ENCODE data around the gene CUL4A. TPM values are rescaled to one million over a fixed set of nuclear protein-coding genes. Genes with fewer than 3 reads are reported as not detected.
"Not testable (repeated sequence)": the region's sequence is repeated elsewhere in the genome, so short reads cannot be mapped to it uniquely, and the experiment has no call there.

CUL4A gene
- total RNA-seq (10 to 100 TPM; 54.8 to 99.3 (median 70.1) TPM), polyA plus RNA-seq (10 to 100 TPM; 24.4 to 35.6 (median 34.7) TPM)
- long read RNA-seq, donor 1, transcript CUL4A-202 (20 exons, 2,364 nt): major isoform, 5 of 12 reads
- long read RNA-seq, donor 1, partial matches to known transcripts: 6 of 12 reads
- long read RNA-seq, donor 1, other reads (novel, unspliced or antisense): 0 of 12 reads
- long read RNA-seq, donor 2, transcript CUL4A-202 (20 exons, 2,364 nt): major isoform, 11 of 14 reads
- long read RNA-seq, donor 2, partial matches to known transcripts: 0 of 14 reads
- long read RNA-seq, donor 2, other reads (novel, unspliced or antisense): 0 of 14 reads

DNA sequence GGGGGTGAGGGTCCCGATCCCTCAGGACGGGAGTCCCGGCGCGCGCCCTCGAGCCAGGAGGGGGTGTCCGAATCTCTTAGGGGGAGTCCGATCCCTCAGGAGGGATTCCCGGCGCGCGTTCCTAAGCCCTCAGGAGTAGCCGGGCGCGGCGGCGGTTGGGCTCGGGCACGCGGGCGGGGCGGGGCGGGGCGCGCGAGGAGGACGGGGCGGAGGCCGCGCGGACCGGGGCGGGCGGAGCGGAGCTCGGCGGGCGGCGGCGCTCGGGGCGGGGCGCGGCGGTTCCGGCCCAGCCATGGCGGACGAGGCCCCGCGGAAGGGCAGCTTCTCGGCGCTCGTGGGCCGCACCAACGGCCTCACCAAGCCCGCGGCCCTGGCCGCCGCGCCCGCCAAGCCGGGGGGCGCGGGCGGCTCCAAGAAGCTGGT lies at the start of gene CUL4A:
Gene CUL4A (plus strand): TSS at position 278 of the 423 bp plus-strand sequence. CDS start 15 bp downstream, at position 293.
- TF ChIP-seq POLR2A (IDR thresholded peaks at IDR 0.05) (no peak), POLR2AphosphoS5 (IDR thresholded peaks at IDR 0.05) (peak in 2 of 3 donors; percentile 2 to 12)
- TF ChIP-seq, protein P1, sequence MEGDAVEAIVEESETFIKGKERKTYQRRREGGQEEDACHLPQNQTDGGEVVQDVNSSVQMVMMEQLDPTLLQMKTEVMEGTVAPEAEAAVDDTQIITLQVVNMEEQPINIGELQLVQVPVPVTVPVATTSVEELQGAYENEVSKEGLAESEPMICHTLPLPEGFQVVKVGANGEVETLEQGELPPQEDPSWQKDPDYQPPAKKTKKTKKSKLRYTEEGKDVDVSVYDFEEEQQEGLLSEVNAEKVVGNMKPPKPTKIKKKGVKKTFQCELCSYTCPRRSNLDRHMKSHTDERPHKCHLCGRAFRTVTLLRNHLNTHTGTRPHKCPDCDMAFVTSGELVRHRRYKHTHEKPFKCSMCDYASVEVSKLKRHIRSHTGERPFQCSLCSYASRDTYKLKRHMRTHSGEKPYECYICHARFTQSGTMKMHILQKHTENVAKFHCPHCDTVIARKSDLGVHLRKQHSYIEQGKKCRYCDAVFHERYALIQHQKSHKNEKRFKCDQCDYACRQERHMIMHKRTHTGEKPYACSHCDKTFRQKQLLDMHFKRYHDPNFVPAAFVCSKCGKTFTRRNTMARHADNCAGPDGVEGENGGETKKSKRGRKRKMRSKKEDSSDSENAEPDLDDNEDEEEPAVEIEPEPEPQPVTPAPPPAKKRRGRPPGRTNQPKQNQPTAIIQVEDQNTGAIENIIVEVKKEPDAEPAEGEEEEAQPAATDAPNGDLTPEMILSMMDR (IDR thresholded peaks at IDR 0.05 in 8 of 11, conservative IDR thresholded peaks at IDR 0.05 in 3 of 11): no peak
- Histone ChIP-seq H3K36me3 (peaks cover 0 to 34% (median 0%) of the 10 kb centered on the region in 6 donors), H3K4me3 (peak within 1 kb of the TSS; percentile 86 to 98 (median 96)), H3K9me3 (no peaks in the 10 kb centered on the region), H3K4me1 (peaks cover 44 to 84% (median 77%) of the 10 kb centered on the region in 6 donors), H3K27me3 (replicated peaks in 1 of 7) (no peaks in the 10 kb centered on the region), H3K27ac (peak within 1 kb of the TSS; percentile 85 to 99 (median 98))
- intact Hi-C loops (cut with DNase I; ENCODE audit: low total_unique reads): loop anchor here (10.0 kb wide), 1 partner anchor 55 kb away; the partner anchor contains the start of gene PROZ
- peak; percentile 94 for DNase-seq
- 0 to 1% (median 0%) methylated on average over 8 to 66 of the region's 66 CpGs for WGBS, 5 donors

DNA sequence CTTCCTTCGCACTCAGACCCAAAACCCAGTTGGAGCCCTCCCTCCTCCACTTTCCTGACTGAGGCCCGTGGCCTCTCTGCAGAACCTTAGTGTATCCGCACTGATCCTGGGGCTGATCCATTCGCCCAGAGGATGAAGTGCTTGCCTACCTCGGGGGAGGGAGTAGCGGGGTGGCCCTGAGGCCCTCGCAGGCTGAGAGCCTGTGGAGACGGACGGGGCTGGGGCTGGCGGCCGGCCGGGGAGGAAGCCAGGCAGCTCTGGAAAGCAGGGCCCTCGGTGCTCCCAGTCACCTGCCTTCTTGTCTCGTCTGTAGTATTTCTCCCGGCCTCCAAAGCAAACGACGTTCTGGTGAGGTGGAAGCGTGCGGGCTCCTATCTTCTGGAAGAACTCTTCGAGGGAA lies 49.7 kb upstream of the CUL4A start:
- DNase-seq: no peak
- peaks cover 0 to 45% (median 11%) of the 10 kb centered on the region in 7 donors for H3K27me3 ChIP-seq (replicated peaks in 1 of 7)
- peaks cover 0 to 15% (median 3%) of the 10 kb centered on the region in 8 donors for H3K9me3 ChIP-seq
- no peaks in the 10 kb centered on the region for H3K36me3 ChIP-seq
- no peak for TF ChIP-seq POLR2AphosphoS5 (IDR thresholded peaks at IDR 0.05)
- TF ChIP-seq, protein P1 (IDR thresholded peaks at IDR 0.05 in 8 of 11, conservative IDR thresholded peaks at IDR 0.05 in 3 of 11): no peak
- TF ChIP-seq POLR2A (IDR thresholded peaks at IDR 0.05): no peak
- no peak overlapping the region for H3K27ac ChIP-seq
- H3K4me1 ChIP-seq: peaks cover 0 to 18% (median 4%) of the 10 kb centered on the region in 6 donors
- WGBS, 5 donors: 82 to 89% (median 87%) methylated on average over 20 of the region's 20 CpGs
- no peak overlapping the region for H3K4me3 ChIP-seq
- intact Hi-C loops (cut with DNase I; ENCODE audit: low total_unique reads): loop anchor here (10.0 kb wide), 1 partner anchor 45 kb away; the partner anchor contains the start of genes CUL4A and PCID2

DNA sequence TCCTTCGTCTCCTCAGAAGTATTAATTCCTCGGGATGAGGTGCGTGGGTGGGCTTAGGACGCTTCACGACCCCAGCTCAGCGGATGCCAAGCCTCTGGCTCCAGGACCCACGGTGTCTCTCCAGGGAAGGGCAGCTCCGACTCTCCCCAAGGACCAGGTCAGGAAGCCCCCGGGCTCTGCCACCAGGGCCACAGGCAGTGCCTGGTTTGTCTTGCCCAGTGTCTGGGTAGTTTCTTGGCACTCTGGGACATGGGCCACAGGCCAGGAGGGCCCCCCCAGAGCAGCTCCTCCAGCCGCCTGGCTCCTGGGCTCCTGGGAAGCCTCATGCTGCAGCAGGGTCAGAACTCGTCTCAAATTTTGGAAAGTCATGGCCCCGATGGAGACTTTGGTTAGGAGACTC lies 48.4 kb upstream of the CUL4A start:
- TF ChIP-seq, protein P1 (IDR thresholded peaks at IDR 0.05 in 8 of 11, conservative IDR thresholded peaks at IDR 0.05 in 3 of 11): no peak
- TF ChIP-seq POLR2A (IDR thresholded peaks at IDR 0.05) (no peak), POLR2AphosphoS5 (IDR thresholded peaks at IDR 0.05) (no peak)
- Histone ChIP-seq H3K36me3 (no peaks in the 10 kb centered on the region), H3K9me3 (peaks cover 0 to 6% (median 2%) of the 10 kb centered on the region in 8 donors), H3K27me3 (replicated peaks in 1 of 7) (peaks cover 0 to 45% (median 11%) of the 10 kb centered on the region in 7 donors), H3K4me1 (peaks cover 0 to 16% (median 4%) of the 10 kb centered on the region in 6 donors), H3K4me3 (no peak overlapping the region), H3K27ac (no peak overlapping the region)
- DNase-seq: no peak
- 72 to 79% (median 78%) methylated on average over 11 to 12 of the region's 12 CpGs for WGBS, 5 donors
- intact Hi-C loops (cut with DNase I; ENCODE audit: low total_unique reads): no loop called here

DNA sequence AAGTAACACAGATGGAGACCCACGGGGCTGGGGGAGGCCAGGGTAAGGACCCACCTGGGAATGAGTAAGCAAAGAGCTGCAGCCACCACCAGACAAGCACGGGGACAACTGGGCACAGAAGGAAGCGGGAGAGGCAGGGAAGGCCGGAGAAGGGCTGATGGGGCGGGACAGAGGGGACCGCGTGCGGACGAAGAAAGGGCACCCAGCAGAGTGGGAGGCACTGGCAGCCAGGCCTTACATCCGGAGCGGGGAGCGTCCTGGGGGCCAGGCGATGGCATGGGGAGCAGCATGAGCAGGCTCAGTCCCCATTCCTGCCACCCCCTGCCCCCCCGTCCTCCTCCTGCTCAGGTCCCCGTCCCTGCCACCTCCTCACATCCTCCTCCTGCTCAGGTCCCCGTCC lies 48.0 kb upstream of the CUL4A start:
- WGBS, 5 donors: 41 to 53% (median 45%) methylated on average over 14 to 16 of the region's 16 CpGs
- TF ChIP-seq POLR2A (IDR thresholded peaks at IDR 0.05): no peak
- TF ChIP-seq, protein P1 (IDR thresholded peaks at IDR 0.05 in 8 of 11, conservative IDR thresholded peaks at IDR 0.05 in 3 of 11): no peak
- no peak for TF ChIP-seq POLR2AphosphoS5 (IDR thresholded peaks at IDR 0.05)
- Histone ChIP-seq H3K36me3 (no peaks in the 10 kb centered on the region), H3K27ac (peak overlapping the region in 3 of 8 donors; percentile 32 to 45 (median 33)), H3K4me1 (peaks cover 0 to 16% (median 4%) of the 10 kb centered on the region in 6 donors), H3K27me3 (replicated peaks in 1 of 7) (peaks cover 0 to 45% (median 11%) of the 10 kb centered on the region in 7 donors), H3K9me3 (peaks cover 0 to 2% (median under 1%) of the 10 kb centered on the region in 8 donors), H3K4me3 (no peak overlapping the region)
- no peak for DNase-seq
- intact Hi-C loops (cut with DNase I; ENCODE audit: low total_unique reads): no loop called here

DNA sequence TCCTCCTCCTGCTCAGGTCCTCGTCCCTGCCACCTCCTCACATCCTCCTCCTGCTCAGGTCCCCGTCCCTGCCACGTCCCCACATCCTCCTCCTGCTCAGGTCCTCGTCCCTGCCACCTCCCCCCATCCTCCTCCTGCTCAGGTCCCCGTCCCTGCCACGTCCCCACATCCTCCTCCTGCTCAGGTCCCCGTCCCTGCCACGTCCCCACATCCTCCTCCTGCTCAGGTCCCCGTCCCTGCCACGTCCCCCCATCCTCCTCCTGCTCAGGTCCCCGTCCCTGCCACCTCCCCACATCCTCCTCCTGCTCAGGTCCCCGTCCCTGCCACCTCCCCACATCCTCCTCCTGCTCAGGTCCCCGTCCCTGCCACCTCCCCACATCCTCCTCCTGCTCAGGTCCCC lies 47.4 kb upstream of the CUL4A start:
- DNase-seq; intact Hi-C loops (cut with DNase I; ENCODE audit: low total_unique reads); H3K27ac ChIP-seq; H3K36me3 ChIP-seq; H3K4me3 ChIP-seq; H3K9me3 ChIP-seq: not testable (repeated sequence)
- Histone ChIP-seq H3K4me1 (peaks cover 0 to 17% (median 4%) of the 10 kb centered on the region in 6 donors), H3K27me3 (replicated peaks in 1 of 7) (peaks cover 0 to 45% (median 11%) of the 10 kb centered on the region in 7 donors)
- WGBS, 5 donors: 6 to 27% (median 9%) methylated on average over 5 to 12 of the region's 13 CpGs
